ENCODE results near the gene ACADL.

Gene ACADL

DNA sequence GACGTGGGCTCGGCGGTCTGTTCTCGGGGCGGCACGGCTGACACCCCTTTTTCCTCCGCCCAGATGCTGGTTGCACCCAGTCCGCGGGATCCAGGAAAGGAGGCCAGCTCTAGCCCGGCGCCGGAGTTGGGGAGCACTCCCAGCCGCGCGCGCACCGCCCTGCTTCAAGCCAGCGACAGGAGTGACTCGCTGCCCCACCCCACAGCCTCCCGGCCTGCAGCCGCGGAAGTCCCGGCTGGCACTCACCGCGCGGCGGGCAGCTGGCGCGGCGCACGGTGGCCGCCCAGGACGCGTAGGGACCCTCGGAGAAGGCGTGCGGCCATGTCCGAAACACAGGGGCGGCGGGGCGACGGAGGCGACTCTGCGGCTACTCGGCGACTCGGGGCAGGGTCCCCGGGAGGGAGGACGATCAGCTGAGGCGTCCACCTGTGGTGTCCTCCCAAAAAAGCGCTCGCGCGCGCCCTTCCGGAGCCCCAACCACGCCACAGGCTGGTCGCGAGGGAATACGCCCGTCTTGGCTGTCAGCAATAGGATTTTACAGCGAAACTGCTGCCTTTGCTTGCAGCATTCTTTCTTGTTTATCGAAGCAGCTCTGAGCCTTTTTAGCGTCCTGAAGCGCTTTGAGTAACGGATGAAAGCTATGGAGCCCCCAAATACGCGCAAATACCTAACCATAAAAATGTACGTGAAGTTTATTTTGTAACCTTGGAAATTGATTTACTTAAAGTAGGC, at the start of gene ACADL:
ACADL (minus strand) TSS at position 507 of the 732 bp plus-strand sequence; CDS start at position 323, 184 bp downstream.
- DNase-seq (ENCODE audit: low read depth in 2 of 3, low spot score in 2 of 3) = peak in 2 of 3 experiments; percentile 1

DNA sequence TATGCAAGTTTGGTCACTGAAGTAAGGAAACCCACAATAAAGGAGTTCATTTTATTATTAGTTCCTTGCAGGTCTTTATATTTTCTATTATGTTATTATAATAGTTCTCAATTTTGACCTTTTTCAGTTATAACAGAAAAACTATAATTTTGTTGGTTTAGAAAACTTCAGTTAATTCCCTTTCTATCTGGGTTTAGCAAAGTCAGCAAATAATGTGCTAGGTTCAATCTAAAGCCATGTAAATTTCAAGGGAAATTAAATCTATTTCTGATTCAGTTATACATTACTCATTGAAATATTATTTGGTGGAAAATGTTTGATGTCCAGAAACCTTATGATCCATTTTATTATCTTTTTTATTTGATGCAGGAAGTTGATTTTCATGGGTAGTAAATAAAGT, 46.1 kb upstream of the ACADL start:
- no peak for DNase-seq (ENCODE audit: low read depth in 2 of 3, low spot score in 2 of 3)

DNA sequence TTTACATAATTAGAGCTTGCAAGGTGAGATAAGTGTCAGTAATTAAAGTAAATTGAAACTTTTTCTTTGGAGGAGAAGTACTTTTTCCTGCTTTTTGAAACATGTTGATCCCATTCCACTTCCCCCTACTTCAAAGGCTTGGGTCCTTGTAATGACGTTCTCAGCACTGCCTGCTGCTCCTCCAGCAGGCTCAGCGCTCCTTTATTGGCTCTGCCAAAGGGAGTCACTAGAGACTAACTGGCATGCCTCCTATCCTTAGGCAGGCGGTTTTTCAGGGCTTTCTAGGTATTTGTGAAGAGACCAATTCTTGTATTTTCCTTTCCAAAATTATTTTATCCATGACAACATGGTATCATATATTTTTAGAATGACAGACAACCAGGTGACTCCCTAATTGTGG, 43.9 kb upstream of the ACADL start:
- no peak for DNase-seq (ENCODE audit: low read depth in 2 of 3, low spot score in 2 of 3)

DNA sequence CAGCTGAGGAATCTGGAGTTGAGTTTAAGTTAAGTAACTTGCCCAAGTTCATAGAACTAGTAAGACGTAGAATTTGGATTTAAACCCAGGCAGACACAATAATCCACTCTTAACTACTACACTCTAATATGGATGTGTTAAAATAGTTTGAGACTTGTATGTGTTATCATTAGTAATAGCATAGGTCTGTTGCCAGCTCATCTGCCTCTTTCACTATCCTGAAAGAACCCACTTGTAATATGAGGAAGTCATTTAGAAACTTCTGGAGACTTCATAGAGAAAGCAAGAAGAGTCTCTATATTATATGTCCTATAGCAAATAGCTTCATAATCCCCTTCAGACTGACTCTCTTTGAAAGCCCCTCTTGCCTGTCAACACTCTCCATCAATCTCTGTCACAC, 43.0 kb upstream of the ACADL start:
- DNase-seq (ENCODE audit: low read depth in 2 of 3, low spot score in 2 of 3) = no peak

DNA sequence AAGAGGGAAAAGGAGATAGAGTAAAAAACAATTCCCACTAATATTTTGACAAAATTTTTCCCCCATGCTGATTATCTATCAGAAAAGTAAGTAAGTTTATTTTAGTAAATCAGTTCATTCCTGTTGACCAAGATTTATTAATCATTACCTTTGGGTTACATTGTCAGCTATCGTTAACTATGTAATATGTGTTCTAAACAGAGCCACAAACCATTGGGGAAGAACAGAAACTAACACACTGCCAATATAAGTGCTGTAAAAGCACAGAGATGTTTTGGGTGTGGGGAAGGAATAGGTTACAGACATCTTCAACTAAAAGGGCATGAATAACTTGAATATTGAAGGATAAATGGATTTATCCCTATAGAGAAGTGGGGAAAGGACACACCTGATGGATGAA, 42.5 kb upstream of the ACADL start:
- no peak for DNase-seq (ENCODE audit: low read depth in 2 of 3, low spot score in 2 of 3)

DNA sequence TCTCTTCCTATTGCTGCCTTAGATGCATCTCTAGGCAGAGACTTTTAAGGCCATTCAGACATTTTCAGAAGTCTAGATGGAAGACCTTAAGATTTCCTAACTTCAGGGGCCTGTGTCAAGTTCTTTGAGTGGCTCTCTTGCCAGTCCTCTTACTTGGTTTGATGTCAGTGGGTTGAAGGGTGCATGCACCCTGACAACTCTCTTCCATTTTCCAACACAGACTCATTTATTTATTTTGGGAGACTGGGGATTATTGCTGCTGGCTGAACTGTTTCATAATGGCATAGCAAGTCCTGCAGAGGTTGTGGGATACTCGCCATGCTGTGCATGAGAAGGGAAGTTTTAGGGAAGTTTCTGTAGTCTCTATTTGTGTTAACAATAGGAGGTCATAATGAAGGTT, 39.0 kb upstream of the ACADL start:
- DNase-seq (ENCODE audit: low read depth in 2 of 3, low spot score in 2 of 3) = no peak

DNA sequence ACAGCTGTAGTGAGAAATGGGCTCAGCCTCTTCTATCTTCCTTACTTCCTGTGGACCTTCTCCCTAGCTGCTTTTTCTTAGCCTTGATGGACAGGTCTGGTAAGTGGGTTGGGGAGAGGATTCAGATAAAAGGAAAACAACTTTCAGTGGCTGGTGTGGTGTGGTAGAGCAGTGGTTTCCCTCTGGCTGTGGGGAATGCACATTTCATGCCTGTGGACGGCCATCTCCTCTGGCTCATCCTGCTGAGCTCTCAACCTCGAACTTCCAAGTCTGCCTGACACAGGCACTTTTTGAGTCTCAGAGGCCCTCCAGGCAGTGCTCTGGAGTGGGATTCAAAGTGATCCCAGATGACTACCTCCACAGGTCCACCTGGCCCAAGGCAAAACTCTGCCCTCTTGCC, 38.6 kb upstream of the ACADL start:
- DNase-seq (ENCODE audit: low read depth in 2 of 3, low spot score in 2 of 3) = no peak

DNA sequence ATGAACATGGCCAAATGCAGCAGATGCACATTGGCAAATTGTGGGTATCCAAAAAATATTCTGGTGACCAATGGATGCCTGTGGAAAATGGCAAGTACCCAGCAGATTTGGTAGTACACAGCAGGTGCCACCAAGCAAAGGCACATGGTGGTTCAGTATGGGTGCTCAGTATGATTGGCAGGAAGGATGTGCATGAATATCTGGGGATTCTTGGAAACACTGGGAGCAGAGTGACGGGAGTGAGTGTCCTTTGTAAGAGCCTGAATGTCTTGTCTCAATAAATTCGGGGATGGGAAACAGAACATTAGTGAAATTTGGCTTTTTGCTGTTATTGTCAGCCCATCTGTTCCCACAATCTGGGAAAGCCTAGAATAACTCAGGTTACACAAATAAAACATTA, 36.8 kb upstream of the ACADL start:
- no peak for DNase-seq (ENCODE audit: low read depth in 2 of 3, low spot score in 2 of 3)

DNA sequence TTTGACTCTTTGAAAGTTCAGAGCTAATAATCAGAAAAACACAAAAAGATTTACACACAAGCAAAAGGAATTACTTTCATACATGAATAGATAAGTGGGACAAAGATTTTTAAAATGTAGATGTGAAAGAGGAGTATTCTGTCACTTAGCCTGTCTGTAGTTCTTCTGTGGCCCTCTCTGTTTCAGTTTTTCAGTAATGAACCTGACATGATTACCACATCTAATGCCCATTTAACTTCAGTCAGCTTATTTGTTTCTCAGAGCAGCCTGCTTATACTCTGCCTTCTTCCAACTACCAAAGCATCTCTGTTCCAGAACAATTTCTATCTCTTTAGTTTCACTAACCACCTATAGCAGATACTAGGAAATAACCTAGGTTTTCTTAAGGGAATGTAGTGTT, 34.4 kb upstream of the ACADL start:
- DNase-seq (ENCODE audit: low read depth in 2 of 3, low spot score in 2 of 3) = no peak

DNA sequence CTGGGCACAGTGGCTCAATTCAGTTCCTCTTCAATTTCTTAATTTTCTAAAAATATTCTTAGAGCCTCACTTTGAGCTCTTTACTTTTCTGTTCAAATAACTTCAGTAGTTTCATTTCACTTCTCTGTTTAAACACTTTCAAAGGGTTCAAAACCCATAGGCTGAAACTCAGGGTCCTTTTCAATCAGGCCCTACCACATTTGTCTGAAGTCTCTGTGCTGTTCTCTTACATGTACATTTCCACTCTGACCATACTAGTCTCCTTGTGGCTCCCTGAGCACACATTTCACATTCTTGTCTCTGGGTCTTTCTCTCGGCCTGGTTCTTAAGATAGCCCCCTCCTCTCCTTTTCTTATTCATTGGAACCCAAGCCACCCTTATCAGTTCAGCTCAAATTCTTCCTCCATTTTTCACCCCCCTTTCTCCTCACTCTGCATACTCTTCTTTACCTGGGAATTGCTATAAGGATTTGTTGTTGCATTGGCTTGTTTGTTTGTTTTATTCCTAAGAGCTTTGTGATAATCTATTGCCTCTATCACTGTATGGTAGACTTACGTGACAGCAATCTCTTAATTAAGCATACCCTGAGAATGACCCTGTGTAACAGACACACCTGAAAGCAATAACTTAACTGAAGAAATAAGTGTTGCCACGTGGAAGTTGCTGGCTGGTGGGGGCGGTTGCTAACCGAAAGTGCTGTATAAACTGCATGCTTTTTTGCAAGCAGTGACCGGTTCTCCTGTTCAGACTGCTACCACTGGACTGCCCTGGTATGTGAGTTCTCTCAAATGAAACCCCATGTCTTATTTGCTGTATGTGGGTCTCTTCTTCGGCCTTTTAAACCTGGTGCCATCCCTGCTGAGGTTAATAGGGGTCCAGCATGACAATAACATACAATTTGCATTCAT, 27.7 kb upstream of the ACADL start:
- no peak for DNase-seq (ENCODE audit: low read depth in 2 of 3, low spot score in 2 of 3)

DNA sequence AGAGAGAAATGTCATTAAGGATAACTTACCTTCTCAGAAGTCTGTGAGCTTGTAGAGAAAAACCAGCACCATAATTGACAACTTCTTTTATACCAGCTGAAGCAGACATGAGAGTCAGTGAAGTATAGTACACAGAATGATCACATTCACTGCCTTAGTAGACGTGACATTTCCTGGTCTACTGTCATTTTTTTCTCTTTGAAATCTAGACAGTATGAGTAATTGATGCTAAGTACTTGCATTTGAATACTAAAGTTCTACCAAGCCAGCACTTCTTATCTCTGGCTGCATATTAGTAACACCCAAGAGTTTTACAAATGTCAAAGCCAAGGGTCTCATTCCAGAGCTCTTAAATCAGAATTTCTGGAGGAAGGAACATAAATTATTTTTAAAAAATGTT, 25.4 kb upstream of the ACADL start:
- DNase-seq (ENCODE audit: low read depth in 2 of 3, low spot score in 2 of 3) = no peak

DNA sequence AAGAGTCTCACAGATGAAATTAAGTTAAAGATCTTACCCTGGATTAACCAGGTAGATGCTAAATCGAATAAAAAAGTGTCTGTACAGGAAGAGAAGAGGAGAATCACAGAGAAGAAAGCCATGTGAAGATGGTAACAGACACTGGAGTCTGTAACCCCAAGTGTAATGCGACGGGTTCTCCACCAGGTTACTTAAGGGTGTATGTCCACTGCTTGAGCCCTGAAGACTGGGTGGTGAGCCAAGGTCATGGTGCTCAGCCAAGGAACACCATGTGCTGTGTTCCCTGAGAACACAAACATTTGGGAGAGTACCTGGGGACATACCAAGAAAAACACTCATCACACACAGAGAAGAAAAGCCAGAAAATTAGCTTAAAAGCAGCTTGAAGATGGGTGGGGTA, 8.2 kb upstream of the ACADL start:
- DNase-seq (ENCODE audit: low read depth in 2 of 3, low spot score in 2 of 3) = no peak

DNA sequence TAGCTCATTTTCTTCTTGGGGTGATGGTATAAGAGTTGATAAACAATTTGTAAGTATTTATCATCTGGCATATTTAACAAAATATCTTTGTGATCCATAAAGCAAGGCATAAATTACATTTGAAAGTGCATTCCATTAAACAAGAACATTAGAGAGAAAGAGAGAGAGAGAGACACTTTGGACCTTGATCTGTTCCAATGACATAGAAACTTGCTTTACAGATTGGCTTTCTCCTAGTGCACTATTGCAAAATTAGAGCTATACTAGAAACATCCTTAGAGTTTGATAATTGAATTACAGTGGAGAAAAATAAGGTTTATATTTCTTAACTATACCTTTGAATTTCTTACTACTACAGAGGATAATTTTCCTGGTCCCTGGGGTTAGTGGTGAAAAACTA, 5.7 kb upstream of the ACADL start:
- DNase-seq (ENCODE audit: low read depth in 2 of 3, low spot score in 2 of 3) = no peak

DNA sequence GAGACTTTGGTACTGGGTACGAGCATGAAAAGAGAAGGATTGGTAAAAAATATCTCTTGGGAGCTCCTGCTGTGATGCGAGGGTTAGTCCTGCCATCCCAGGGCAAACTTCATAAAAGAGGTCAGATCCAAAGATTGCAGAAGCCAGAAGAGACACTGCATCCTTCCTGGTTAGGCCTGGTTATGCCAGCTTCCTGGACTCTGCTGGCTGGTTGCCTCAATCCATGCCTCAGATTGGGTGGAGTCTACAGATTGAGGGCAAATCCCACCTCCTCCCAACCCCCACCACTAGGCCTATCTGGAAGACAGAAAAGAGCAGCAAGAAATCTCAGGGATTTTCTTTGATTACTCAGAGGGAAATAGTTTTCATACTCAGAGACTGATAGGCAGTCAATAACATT, 5.3 kb upstream of the ACADL start:
- no peak for DNase-seq (ENCODE audit: low read depth in 2 of 3, low spot score in 2 of 3)

DNA sequence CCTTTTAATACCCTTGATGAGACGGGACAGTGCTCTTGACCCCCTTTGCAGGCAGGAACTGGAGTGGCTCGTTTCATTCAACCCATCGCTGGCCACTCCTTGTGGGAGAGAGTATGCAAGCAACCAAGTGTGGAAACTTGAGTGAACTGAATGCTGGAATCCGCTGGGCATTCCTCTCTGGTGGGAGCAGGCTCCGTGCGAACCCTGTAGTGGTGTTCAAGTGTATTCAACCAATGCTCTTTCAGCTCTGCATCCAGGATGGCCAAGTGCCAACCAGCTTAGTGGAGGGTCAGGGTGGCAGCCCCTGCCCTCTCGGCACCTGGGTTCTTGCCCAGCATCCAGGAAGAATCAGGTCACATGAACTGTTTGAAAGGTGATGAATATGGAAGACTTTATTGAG, 3.3 kb upstream of the ACADL start:
- DNase-seq (ENCODE audit: low read depth in 2 of 3, low spot score in 2 of 3) = no peak

DNA sequence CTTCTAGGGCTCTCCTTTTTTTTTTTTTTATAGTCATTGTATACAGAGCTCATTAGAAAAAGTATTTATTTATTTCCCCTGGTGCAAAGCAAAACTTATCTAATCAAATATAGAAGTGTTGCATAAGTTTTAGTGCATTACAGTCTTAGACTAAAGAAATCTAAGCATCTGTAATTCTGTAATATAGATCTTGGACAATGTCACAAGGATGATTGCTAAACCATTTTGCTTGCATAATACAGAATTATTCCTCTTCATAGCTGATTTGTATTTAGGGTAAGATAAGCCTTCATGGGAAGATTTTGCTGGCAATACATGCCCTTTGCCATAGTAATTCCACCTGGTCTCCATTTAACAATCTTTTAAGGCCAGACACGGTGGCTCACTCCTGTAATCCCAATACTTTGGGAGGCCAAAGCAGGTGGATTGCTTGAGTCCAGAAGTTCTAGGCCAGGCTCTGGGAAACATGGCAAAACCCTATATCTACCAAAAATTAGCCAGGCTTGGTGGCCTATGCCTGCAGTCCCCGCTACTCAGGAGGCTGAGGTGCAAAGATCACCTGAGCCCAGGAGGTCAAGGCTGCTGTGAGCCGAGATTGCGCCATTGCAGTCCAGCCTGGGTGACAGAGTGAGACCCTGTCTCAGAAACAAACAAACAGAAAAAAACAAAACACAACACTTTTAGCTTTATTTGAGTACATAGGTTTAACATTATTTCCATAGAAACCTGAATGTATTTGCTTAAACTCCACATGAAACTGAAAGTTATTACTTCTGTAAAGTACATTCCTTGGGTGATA, 2.2 kb upstream of the ACADL start:
- no peak for DNase-seq (ENCODE audit: low read depth in 2 of 3, low spot score in 2 of 3)

DNA sequence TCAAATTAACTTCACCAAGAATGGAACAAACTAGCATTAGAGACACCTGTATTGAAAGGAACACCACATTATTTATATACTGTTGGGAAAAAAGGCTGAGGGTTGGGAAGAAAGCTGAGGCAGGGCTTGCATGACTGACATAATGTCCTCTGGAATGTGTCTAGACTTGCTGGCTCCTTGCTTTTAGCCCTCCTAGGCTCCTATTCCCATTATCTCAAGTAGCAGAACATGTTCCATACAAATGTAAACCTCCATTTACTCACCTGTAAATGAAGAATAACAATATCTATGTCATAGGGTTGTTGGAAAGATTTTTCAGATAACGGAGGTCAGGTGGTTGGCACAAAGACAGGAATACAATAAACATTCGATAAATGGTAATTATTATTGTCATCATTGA, 976 bp upstream of the ACADL start:
- no peak for DNase-seq (ENCODE audit: low read depth in 2 of 3, low spot score in 2 of 3)

DNA sequence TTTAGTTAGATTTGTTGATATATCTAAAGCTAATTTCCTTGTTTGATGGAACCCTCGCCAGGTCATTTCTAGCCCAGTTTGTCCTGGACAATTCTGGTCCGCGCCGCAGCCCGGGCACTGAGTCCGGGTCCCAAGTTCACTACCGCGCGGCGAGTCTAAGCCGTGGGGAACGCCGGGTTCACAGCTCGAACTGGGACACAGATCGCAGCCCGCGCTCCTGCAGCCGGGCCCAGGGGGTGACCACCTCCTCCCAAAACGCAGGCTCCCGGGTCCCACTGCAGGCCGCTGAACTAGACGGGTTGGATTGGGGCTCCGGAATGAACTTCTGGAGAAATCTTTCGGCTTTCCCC, 681 bp downstream of the ACADL start:
- DNase-seq (ENCODE audit: low read depth in 2 of 3, low spot score in 2 of 3) = no peak

DNA sequence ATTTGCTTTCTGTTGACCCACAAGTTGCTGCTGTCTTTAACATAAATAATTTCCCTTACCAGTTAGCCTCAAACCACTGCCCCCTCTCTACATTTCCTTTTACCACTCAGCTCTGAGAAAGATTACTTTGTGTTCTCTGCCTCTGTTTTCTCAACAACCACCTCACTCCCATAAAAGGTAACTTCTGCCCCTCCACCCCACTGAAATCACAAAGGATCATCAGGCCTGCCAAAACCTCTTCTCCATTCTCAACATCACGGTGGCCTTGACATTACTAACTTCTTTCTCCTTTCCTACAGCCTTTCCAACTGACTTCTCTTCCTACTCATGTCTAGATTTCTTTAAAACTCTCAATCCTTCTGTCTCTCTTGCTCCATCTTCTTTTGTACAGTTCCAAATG, 10.1 kb downstream of the ACADL start:
- DNase-seq (ENCODE audit: low read depth in 2 of 3, low spot score in 2 of 3) = no peak

DNA sequence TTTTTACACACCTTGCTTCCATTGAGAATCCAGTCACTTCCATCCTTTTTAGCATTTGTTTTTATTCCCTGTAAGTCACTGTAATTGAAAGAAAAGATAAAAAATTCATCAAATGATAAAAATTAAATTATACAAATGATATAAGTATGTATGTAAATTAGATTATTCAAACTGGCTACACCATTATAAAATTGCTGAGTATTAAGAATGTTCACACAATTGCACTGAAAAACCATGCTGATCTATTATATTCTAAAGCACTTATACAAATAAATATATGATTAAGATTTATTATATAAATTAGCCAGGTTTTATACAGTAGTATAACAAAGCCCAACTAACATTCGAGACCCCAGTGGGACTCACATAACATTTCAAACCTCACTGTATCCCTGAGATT, 15.1 kb downstream of the ACADL start:
- DNase-seq (ENCODE audit: low read depth in 2 of 3, low spot score in 2 of 3) = no peak

DNA sequence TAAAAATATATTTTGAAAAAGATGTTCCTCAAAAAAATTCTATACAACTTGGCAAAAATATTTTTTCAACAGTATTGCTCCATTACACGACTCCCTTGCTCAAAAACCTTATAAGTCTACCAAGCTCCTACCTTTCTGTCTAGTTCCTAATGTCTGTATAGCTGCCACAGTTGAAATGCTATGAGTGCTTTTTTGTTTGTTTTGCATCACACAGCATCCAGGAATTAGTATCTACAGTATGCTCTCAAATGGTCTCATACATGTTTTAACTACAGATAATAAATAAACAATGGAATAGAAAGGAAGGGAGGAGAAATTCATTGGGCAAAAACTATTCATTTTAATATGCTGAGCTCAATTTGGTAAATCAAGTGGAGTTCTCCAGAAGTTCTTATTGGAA, 17.3 kb downstream of the ACADL start:
- DNase-seq (ENCODE audit: low read depth in 2 of 3, low spot score in 2 of 3) = no peak

DNA sequence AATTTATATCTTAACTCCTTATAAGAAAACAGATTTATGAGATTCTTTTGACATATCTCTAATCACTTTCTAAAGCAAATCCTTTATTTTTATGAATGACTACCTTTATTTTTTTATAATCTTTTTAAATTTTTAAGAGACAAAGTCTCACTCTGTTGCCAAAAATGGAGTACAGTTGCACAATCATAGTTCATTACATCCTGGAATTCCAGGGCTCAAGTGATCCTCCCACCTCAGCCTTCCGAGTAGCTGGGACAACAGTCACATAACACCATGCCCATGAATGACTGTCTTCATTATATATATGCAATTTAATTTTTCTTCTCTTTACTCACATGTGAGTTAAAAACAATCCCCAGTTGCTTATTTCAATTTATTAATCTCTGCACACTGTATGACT, 21.7 kb downstream of the ACADL start:
- no peak for DNase-seq (ENCODE audit: low read depth in 2 of 3, low spot score in 2 of 3)
